Measurements from ENCODE around the gene ATXN7. TPM values are rescaled to one million over a fixed set of nuclear protein-coding genes. Genes with fewer than 3 reads are reported as not detected.

ATXN7 gene
- total and polyA plus RNA-seq, 10 of the 15 experiments (the other 5 are each of a cell fraction or from before 2014, with no cell fraction given) = 0.83 to 24.6 (median 8.5) TPM

- Histone ChIP-seq H3K79me2 (ENCODE audit: control insufficient read depth, insufficient read depth, low read length) (no peaks in the 10 kb centered on the region), H3K36me3 (ENCODE audit: control insufficient read depth in 2 of 2, insufficient read depth in 2 of 2, low read length in 1 of 2) (peaks cover 13 to 29% of the 10 kb centered on the region in 2 experiments; a peak in 3 of 4 replicates), H3K27me3 (replicated peaks in 1 of 2; ENCODE audit: control insufficient read depth in 2 of 2, insufficient read depth in 2 of 2, low read length in 1 of 2) (no peaks in the 10 kb centered on the region), H3K27ac (ENCODE audit: control insufficient read depth, insufficient read depth) (no peak overlapping the region), H3K9me3 (replicated peaks; ENCODE audit: control insufficient read depth, insufficient read depth, low read length) (no peaks in the 10 kb centered on the region), H4K20me1 (ENCODE audit: control insufficient read depth, insufficient read depth) (no peaks in the 10 kb centered on the region), H3K4me2 (ENCODE audit: control insufficient read depth, insufficient read depth) (no peak overlapping the region), H3K9ac (ENCODE audit: control insufficient read depth, insufficient read depth, low read length) (no peak overlapping the region), H2AFZ (ENCODE audit: control insufficient read depth, low read depth, low read length) (no peak overlapping the region), H3K4me3 (no peak overlapping the region), H3K4me1 (ENCODE audit: control insufficient read depth, insufficient read depth, low read length) (no peaks in the 10 kb centered on the region)
- TF ChIP-seq SRF (IDR thresholded peaks at IDR 0.05; ENCODE audit: low read depth in 2 of 2, low read length in 2 of 2) = no peak
- TF ChIP-seq RELA (IDR thresholded peaks at IDR 0.05; ENCODE audit: borderline replicate concordance, partially characterized antibody) = no peak
- TF ChIP-seq PAX8 (IDR thresholded peaks at IDR 0.05) = no peak
- no peak for TF ChIP-seq ZBED1 (IDR thresholded peaks at IDR 0.05; ENCODE audit: borderline replicate concordance)
- TF ChIP-seq ASH2L (IDR thresholded peaks at IDR 0.05; ENCODE audit: borderline replicate concordance, low read depth) = no peak
- TF ChIP-seq HDAC6 (IDR thresholded peaks at IDR 0.05; ENCODE audit: unreplicated experiment) = no peak
- no peak for TF ChIP-seq ZZZ3 (IDR thresholded peaks at IDR 0.05; ENCODE audit: control insufficient read depth, insufficient read length, low read depth)
- TF ChIP-seq JUND (IDR thresholded peaks at IDR 0.05; ENCODE audit: low read depth, low read length) = no peak
- no peak for TF ChIP-seq SUPT20H (IDR thresholded peaks at IDR 0.05; ENCODE audit: borderline replicate concordance, control insufficient read depth, low read depth, low read length)
- POLR2A ChIA-PET = no interaction called here
- CTCF ChIA-PET = interaction anchor here (2.9 kb wide), 1 partner anchor 9 kb away, joined by 16 read pairs; no protein-coding TSS in a partner anchor
- DNase-seq (ENCODE audit: low read depth, low spot score) = no peak
- intact Hi-C loops (cut with micrococcal nuclease; ENCODE audit: unreplicated experiment) (no loop called here), in situ Hi-C loops (cut with MboI) (no loop called here)
- SMC1A ChIA-PET (ENCODE audit: uncharacterized antibody, unreplicated experiment) = interaction anchor here (1.5 to 1.9 kb wide), 2 partner anchors 9 to 20 kb away, joined by 4 to 6 read pairs; no protein-coding TSS in a partner anchor
- BruUV-seq (replicated peaks) = no TSS peak
- RAD21 ChIA-PET (ENCODE audit: unreplicated experiment) = no interaction called here
- no peak for FAIRE-seq
- 93% methylated on average over 10 of the region's 10 CpGs for WGBS (ENCODE audit: insufficient coverage, insufficient replicate concordance, low lambda C conversion rate, missing lambda C conversion rate)
- no peak for ATAC-seq
Measured at GRCh38 chr3:63998852-63999754, 135.4 kb downstream of the ATXN7 start.

Measured in GM12878 (cell line).